Amniotic epithelial cell (primary cell): ENCODE measurements around the gene CDCA3.
"Not testable (repeated sequence)": the region's sequence is repeated elsewhere in the genome, so short reads cannot be mapped to it uniquely, and the experiment has no call there.

Experiments
- DNase-seq: peaks from one replicate; pipeline ENCODE4 v3.0.0-alpha.2; 2010; ENCODE audit warnings: low read depth

The CDCA3 gene

DNA sequence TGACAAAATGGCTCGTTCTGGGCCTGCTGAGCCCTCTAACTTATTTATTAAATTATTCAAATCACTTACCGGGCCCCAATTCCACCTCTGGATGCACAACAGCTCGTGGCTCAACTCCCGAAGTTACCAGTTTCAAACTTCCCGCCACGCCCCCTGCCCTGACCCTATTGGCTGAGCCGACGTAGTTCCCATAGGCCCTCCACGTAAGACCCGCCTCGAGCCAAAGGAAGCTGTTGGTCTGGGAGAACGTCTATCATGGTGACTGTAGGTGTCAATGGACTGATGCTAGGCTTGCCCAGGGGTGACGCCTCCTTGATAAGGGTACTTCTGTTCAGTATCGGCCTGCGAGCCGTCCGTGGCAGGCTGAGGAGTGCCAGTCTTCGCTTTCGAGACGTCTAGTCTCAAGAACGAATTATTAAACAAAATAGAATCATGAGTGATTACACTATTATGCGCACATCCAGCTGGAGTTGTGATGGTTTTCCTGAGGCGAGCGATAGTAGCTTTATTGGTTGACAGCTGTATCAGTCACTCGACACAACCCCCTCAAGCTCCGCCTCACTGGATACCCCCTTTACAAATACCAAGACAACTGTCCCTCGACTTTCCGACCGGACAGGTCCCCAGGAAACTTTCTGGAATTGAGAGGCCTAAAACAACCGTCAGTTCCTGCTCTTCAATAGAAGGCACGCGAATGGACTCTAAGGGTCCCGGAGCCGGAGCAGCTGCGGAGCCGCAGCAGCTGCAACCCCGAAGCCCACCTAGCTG lies at the start of gene CDCA3:
Gene CDCA3 (minus strand): TSS at position 134 of the 768 bp plus-strand sequence. CDS start 334 bp downstream, outside the sequence.
- peak; percentile 99 for DNase-seq

DNA sequence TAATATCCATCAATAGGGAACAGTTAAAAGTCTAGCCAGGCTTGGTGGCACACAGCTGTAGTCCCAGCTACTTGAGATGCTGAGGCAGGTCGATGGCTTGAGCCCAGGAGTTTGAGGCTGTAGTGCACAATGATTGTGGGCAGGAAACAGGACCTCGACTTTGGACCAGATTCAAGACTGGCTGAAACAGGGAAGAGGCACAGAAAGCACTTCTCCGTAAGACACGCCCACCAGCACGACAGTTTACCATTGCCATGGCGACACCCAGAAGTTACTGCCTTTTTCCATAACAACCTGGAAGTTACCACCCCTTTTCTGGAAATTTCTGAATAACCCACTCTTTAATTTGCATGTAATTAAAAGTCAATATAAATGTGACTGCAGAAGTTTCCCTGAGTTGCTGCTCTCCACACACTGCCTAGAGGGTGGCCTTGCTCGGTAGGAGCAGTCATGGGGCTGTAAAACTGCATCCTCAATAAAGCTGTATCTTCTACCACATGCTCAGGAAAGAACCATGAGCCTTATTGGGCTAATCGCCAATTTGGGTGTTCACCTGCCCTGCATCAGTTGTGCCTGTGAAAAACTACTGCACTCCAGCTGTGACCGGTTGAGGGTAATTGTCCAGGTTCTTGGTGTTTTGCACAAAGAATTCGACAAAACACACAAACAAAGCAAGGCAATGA lies 48.9 kb upstream of the CDCA3 start:
- peak; percentile 19 for DNase-seq

DNA sequence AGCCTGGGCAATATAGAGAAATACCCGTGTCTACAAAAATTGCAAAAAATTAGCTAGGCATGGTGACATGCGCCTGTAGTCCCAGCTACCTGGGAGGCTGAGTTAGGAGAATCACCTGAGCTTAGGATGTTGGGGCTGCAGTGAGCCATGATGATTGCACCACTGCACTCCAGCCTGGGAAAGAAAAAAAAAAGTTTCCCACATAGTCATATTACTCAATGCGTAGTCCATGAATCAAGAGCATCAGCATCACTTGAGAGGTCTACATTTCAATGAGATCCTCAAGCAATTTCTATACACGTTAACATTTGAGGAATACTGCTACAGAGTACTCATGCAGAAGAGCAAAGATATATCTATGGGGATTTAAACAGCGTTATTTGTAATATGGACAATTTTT lies 48.3 kb upstream of the CDCA3 start:
- peak; percentile 33 for DNase-seq

DNA sequence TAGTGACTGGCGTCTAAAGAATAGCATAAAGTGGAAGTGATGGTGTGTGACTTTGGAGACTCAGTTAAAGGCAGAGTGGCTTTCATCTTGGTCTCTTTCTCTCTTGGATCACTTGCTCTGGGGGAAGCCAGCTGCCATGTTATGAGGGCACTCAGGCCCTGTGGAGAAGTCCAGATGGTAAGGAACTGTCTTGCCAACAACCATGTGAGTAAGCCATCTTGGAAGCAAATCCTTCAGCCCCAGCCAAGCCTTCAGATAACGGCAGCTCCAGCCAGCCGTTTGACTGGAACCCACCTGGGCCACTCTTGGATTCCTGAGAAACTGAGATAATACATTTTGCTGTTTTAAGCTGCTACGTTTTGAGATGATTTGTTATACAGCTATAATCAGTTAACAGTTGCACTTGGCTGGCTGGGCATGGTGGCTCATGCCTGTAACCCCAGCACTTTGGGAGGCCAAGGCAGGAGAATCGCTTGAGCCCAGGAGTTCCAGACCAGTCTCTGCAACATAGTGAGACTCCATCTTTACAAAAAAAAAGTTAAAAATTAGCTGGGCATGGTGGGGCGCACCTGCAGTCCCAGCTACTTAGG lies 45.9 kb upstream of the CDCA3 start:
- no peak for DNase-seq

DNA sequence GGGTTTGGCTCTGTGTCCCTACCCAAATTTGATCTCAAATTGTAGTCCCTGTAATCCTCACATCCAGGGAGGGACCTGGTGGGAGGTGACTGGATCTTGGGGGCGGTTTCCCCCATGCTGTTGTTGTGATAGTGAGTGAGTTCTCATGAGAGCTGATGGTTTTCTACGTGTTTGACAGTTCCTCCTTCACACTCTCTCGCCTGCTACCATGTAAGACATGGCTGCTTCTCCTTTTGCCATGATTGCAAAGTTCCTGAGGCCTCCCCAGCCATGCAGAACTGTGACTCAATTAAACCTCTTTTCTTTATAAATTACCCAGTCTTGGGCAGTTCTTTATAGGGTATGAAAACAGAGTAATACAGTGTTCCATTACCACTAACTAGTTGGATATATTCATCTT lies 43.2 kb upstream of the CDCA3 start:
- DNase-seq = no peak

DNA sequence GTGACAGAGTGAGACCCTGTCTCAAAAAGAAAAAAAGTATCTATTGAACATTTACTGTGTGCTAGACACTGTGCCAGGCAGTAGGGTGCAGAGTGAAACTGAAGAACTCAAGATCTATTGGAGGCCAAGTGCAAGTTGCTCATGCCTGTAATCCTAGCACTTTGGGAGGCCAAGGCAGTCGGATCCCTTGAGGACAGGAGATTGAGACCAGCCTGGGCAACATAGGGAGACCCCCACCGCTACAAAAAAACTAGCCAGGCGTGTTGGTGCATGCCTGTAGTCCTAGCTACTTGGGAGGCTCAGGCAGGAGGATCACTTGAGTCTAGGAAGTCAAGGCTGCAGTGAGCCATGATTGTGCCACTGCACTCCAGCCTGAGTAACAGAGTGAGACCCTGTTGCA lies 41.6 kb upstream of the CDCA3 start:
- DNase-seq = not testable (repeated sequence)

DNA sequence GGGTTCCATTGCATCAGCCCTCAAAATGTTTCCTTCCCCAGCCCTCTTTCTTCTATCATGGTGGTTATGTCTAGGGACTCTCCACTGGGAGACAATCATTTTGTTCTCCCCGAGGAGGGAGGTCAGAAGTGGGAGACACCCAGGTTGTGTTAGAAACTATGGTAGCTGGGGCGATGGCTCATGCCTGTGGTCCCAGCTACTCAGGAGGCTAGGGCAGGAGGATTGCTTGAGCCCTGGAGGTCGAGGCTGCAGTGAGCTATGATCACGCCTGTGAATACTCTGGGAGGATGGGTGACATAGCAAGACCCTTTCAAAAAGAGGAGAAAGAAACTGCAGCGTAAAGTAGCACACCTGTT lies 40.5 kb upstream of the CDCA3 start:
- DNase-seq = no peak

DNA sequence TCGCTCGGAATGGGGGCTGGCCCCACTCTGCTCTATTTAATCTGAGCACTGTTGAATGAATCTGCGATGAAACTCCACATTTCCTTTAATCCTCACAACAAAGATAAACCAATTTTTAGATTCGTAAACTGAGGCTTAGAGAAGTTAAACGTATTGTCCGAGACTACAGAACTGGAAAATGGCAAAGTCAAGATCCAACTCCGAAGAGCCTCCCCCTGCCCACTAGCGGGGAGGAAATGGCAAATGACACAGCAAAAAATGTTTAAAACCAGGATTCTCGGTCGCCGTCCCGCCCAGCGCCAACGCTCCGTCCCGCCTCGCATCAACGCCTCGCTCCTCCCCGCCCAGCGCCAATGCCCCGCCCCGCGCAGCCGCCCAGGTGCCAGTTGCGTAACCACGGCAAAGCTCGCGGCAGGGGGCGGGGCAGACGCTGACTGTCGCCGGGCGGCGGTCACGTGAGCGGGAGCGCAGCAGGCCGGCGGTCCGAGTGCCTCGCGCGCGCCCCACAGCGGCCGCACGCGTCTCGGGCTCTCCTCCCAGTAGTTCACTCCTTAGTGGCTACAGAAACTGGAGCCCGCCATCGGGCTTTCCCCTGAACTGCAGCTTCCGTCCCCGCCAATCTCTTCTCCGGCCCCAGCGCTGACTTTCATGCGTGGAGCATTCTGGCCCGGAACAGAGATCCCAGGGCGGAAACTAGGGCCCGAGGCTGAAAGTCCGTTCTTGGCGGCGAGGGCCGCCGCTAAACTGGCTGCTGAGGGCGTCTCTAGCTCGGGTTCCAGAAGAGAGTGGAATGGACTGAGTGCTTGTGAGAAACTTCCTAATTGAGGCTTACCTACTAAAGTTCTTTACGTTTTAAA lies 39.9 kb upstream of the CDCA3 start:
- peak; percentile 87 for DNase-seq

DNA sequence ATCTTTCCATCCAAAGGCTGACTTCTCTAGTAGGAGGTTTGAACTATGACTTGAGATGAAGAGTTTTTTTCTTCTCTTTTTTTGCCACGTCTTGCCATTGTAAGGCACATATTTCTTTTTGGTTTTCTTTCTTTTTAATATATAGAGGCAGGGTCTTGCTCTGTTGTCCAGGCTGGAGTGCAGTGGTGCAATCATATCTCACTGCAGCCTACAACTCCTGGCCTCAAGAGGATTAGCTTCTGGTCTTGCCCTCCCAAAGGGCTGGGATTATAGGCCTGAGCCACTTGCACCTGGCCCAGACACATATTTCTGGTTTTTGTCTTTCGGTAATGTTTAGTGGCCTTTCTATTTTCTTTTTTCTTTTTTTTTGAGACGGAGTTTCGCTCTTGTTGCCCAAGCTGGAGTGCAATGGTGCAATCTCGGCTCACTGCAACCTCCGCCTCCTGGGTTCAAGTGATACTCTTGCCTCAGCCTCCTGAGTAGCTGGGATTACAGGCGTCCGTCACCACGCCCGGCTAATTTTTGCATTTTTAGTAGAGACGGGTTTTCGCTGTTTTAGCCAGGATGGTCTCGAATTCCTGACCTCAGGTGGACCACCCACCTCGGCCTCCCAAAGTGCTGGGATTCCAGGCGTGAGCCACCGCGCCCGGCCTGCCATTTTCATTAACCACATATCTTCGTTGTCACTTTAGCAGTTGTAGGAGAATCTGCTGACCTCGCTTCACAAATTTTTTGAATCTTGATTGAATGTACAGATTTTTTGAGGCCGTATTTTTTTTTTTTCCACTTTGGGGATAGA lies 38.9 kb upstream of the CDCA3 start:
- not testable (repeated sequence) for DNase-seq

DNA sequence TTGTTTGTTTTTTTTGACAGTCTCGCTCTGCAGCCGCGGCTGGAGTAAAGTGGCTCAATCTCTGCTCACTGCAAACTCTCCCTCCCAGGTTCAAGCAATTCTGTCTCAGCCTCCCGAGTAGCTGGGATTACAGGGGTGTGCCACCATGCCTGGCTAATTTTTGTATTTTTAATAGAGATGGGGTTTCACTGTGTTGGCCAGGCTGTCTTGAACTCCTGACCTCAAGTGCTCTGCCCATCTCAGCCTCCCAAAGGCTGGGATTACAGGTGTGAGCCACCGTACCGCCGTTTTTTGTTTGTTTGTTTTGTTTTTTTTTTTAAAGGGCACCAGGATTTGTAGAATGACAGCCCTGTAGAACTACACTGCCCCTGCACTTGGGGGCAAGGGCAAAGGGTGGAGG lies 37.7 kb upstream of the CDCA3 start:
- DNase-seq = not testable (repeated sequence)

DNA sequence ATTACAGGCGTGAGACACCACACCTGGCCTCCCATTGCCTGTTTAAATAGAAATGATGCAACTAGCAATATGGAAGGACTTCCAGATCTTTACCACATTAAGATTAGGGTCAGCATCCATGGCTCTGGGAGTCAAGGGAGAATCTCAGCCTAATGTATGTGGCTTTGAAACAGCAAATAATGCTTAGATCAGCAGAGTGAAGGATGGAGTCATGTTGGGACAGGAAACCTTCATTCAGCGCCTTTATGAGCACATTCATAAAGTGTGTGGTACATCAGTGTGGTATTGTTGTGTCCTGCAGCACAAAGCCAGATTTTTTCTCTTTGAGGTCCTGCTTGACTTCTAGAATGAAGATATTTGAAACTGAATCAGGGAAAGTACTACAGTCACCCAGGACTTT lies 37.3 kb upstream of the CDCA3 start:
- DNase-seq = no peak

DNA sequence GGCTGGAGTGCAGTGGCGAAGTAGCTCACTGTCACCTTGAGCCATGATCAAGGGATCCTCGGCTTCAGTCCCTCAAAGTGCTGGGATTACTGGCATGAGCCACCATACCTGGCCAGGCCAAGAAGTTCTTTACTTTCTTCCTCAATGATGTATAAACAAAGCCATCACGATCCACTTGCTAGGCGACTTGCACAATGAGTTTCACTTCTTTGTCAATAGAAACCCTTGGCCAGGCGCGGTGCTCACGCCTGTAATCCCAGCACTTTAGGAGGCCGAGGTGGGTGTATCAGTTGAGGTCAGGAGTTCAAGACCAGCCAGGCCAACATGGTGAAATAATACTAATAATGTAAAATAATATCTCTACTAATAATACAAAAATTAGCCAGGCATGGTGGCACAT lies 36.4 kb upstream of the CDCA3 start:
- no peak for DNase-seq

DNA sequence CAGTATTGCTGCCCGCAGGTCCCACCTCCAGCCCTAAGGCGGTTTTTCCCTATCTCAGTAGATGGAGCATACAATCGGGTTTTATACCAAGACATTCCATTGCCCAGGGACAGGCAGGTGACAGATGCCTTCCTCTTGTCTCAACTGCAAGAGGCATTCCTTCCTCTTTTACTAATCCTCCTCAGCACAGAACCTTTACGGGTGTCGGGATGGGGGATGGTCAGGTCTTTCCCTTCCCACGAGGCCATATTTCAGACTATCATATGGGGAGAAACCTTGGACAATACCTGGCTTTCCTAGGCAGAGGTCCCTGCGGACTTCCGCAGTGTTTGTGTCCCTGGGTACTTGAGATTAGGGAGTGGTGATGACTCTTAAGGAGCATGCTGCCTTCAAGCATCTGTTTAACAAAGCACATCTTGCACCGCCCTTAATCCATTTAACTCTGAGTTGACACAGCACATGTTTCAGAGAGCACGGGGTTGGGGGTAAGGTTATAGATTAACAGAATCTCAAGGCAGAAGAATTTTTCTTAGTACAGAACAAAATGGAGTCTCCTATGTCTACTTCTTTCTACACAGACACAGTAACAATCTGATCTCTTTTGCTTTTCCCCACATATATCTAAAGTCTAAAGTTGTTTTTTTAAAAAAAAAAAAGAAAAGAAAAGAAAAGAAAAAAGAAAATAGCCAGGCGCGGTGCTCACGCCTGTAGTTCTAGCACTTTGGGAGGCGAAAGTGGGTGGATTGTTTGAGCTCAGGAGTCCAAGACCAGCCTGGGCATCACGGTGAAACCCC lies 35.3 kb upstream of the CDCA3 start:
- not testable (repeated sequence) for DNase-seq

DNA sequence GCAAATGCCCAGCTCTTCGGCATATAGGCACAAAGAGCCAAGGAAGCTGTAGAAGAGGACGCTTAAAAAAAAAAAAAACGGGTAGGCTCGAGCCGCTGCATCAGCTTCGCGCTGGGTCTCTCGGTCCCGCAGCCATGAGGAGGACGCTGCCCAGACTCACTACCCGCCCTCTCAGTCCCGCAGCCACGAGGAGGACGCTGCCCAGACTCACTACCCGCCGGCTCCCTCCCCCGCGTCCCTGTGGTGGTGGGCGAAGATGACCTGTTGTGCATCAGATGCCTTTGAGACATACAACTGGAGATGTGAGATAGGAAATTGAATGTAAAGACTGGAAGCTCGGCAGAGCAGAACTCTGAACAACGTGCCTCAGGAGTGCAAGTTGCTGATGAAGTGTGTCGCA lies 33.5 kb upstream of the CDCA3 start:
- no peak for DNase-seq

DNA sequence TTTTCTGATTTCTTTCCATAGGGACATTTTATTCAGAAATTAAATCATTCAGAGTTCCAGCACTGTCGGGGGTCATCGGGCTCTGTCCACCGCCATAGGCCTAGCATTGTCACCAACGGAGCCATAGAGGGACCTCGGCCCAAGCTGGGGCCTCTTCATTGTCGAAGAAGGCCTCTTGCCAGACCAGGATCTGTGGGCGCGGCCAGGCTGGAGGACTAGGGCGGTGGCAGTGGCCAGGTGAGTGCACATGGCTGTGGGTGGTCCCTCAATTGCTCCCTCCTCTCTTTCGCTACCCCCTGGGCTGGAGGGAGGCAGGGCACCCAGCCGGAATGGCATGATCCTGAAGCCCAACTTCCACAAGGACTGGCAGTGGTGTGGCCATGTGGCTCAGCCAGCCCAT lies 32.6 kb upstream of the CDCA3 start:
- no peak for DNase-seq

DNA sequence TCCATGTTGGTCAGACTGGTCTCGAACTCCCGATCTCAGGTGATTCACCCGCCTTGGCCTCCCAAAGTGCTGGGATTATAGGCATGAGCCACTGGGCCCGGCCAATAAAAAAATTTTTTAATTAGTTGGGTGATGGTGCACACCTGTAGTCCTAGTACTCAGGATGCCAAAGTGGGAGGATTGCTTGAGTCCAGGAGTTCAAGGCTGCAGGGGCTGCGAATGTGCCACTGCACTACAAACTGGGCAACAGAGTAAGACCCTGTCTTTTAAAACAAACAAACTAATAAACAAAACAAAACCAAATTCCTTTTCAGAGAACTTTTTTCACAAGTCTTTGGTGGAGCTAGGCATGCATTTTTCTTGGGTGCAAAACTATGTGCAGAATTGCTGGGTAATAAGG lies 32.2 kb upstream of the CDCA3 start:
- DNase-seq = no peak

DNA sequence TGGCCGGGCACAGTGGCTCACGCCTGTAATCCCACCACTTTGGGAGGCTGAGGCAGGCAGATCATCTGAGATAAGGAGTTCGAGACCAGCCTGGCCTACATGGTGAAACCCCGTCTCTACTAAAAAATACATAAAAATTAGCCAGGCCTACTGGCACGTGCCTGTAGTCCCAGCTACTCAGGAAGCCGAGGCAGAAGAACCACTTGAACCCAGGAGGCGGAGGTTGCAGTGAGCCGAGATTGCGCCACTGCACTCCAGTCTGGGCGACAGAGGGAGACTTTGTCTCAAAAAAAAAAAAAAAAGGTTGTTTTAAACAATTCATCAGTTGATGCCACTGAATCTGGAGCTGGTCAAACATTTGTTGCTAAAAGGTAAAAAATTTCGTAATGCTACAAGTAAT lies 28.7 kb upstream of the CDCA3 start:
- DNase-seq = not testable (repeated sequence)

DNA sequence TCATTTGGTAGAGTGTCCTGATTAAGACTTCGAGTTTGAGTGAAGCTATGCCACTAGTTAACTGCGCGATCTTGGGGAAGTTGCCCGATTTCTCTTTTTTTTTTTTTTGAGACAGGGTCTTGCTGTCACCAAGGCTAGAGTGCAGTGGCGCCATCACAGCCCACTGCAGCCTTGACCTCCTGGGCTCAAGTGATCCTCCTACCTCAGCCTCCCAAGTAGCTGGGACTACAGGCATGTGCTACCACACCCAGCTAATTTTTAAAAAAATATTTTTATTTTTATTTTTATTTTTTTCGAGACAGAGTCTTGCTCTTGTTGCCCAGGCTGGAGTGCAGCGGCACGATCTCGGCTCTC lies 22.9 kb upstream of the CDCA3 start:
- DNase-seq = not testable (repeated sequence)

DNA sequence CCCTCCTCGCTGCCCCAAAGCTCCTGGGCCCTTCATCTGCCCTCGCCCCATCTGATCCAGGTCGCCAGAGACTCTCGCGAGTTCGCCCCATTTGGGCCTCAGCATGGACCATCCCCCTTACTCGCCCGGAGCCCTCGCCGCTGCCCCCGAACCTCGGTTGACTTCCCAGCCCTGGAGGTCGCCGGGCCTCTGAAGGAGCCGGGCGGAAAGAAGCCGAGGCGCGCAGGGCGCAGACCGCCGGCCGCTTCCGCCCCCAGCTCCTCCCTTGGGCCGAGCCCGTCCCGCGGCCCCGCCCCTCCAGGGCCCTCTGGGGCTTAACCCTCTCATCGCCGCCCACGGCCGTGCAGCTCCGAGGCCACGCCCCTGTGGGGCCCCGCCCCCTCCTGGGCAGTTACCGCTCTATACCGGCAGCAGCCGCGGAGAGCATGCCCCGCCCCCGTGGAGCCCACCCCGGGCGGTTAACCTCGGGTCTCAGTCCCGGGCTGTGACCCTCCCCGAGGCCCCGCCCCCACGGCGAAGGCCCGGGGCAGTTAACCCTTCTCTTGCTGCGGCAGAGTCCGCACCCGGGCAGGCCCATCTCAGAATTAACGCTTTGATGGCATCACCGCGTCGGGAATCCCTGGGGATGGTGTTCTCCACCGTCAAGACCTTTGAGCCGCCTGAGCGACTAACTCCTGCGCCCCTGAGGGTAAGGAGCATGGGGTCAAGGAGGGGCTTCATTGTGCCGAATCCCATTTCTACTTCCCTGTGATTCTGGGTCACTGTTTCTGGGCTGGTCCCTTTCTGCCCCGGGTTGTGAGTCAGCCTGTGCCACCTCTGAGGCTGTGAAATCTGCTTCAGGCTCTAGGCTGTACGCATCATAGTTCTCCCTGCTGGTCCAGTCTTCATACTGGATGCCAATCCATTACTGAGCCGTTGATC lies 22.3 kb upstream of the CDCA3 start, which contains the start of gene SPSB2:
Gene SPSB2 (minus strand): TSS at position 210 of the 921 bp plus-strand sequence. CDS start 402 bp downstream, outside the sequence.
- peak; percentile 92 for DNase-seq
